ENCODE measurements around the gene RRBP1. TPM values are rescaled to one million over a fixed set of nuclear protein-coding genes. Genes with fewer than 3 reads are reported as not detected.

RRBP1 gene
- total RNA-seq, 1 donor from 2014 or later = 101 TPM

- TF ChIP-seq CTCF (IDR thresholded peaks at IDR 0.05) = no peak
- no peaks in the 10 kb centered on the region for H3K9me3 ChIP-seq
- H3K4me3 ChIP-seq = peak overlapping the region in 1 of 2 donors; percentile 30
- no peaks in the 10 kb centered on the region for H3K36me3 ChIP-seq
- peaks cover 0 to 2% of the 10 kb centered on the region in 2 donors for H3K4me1 ChIP-seq
- DNase-seq (ENCODE audit: low spot score in 2 of 2) = no peak
- H3K27me3 ChIP-seq = no peaks in the 10 kb centered on the region
- intact Hi-C loops (cut with DNase I) = no loop called here
- no peak overlapping the region for H3K27ac ChIP-seq
These were observed 11.5 kb upstream of the RRBP1 start for GRCh38 chr20:17693444-17694001.

- DNase-seq (ENCODE audit: low spot score in 2 of 2) = peak in 1 of 2 donors; percentile 11
- Histone ChIP-seq H3K9me3 (no peaks in the 10 kb centered on the region), H3K4me3 (no peak overlapping the region), H3K36me3 (no peaks in the 10 kb centered on the region), H3K4me1 (peaks cover 0 to 2% of the 10 kb centered on the region in 2 donors), H3K27ac (no peak overlapping the region), H3K27me3 (no peaks in the 10 kb centered on the region)
- intact Hi-C loops (cut with DNase I) = no loop called here
- TF ChIP-seq CTCF (IDR thresholded peaks at IDR 0.05) = no peak
These were observed 9.7 kb upstream of the RRBP1 start for GRCh38 chr20:17691758-17692157.

- DNase-seq (ENCODE audit: low spot score in 2 of 2) = no peak
- H3K27me3 ChIP-seq = no peaks in the 10 kb centered on the region
- H3K27ac ChIP-seq = no peak overlapping the region
- H3K9me3 ChIP-seq = no peaks in the 10 kb centered on the region
- H3K4me3 ChIP-seq = no peak overlapping the region
- intact Hi-C loops (cut with DNase I) = no loop called here
- H3K36me3 ChIP-seq = no peaks in the 10 kb centered on the region
- TF ChIP-seq CTCF (IDR thresholded peaks at IDR 0.05) = no peak
- peaks cover 0 to 2% of the 10 kb centered on the region in 2 donors for H3K4me1 ChIP-seq
These were observed 8.1 kb upstream of the RRBP1 start for GRCh38 chr20:17690144-17690543.

- DNase-seq (ENCODE audit: low spot score in 2 of 2) = no peak
- H3K4me1 ChIP-seq = peaks cover 0 to 2% of the 10 kb centered on the region in 2 donors
- H3K9me3 ChIP-seq = no peaks in the 10 kb centered on the region
- TF ChIP-seq CTCF (IDR thresholded peaks at IDR 0.05) = no peak
- intact Hi-C loops (cut with DNase I) = loop anchor here (10.0 kb wide), 2 partner anchors 876 to 1114 kb away; partner anchors contain the start of genes KIF16B and SMIM26
- H3K27me3 ChIP-seq = no peaks in the 10 kb centered on the region
- H3K36me3 ChIP-seq = no peaks in the 10 kb centered on the region
- H3K27ac ChIP-seq = no peak overlapping the region
- no peak overlapping the region for H3K4me3 ChIP-seq
These were observed 6.9 kb upstream of the RRBP1 start for GRCh38 chr20:17688965-17689364.

- H3K27me3 ChIP-seq = no peaks in the 10 kb centered on the region
- TF ChIP-seq CTCF (IDR thresholded peaks at IDR 0.05) = no peak
- intact Hi-C loops (cut with DNase I) = loop anchor here (10.0 kb wide), 2 partner anchors 877 to 1113 kb away; partner anchors contain the start of genes KIF16B and SMIM26
These were observed 5.8 kb upstream of the RRBP1 start for GRCh38 chr20:17687800-17688199.

More at GRCh38 chr20:17687800-17688199, 5.8 kb upstream of the RRBP1 start:
- DNase-seq (ENCODE audit: low spot score in 2 of 2) = peak in 1 of 2 donors; percentile 21
- Histone ChIP-seq H3K4me3 (no peak overlapping the region), H3K9me3 (no peaks in the 10 kb centered on the region), H3K4me1 (peaks cover under 1 to 1% of the 10 kb centered on the region in 2 donors), H3K27ac (no peak overlapping the region), H3K36me3 (no peaks in the 10 kb centered on the region)
